Measurements from ENCODE around the gene NAXD.

DNA sequence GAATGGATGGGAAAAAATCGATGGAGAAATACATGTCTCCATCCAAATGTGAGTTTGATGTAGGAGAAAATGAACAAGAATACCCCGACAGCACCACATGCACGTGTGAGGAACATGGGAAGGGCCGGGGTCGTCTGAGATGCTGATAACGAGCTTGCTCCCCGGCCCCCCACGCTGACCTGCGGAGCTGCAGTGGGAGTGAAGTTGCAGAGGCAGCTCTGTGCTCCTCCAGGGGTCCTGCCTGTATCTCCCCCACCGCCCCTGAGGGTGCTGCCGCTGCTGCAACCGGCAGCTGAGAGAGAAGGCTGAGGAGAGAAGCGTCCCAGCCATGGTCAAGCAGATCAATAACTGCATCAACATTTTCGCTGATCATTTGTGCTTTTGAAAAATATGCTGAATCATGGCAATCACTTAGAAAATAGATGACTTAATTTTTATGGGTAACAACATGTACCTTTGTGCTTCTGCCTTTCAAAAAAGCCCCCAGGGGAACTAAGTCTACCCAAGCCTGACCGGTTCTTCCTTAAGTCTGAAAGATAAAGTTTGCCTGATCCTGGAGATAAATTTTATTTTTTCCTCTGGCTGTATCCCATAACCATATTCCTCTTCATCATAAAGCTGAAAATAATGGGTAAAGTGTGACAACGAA is 18.2 kb upstream of the NAXD start:
- TF ChIP-seq, protein P1, sequence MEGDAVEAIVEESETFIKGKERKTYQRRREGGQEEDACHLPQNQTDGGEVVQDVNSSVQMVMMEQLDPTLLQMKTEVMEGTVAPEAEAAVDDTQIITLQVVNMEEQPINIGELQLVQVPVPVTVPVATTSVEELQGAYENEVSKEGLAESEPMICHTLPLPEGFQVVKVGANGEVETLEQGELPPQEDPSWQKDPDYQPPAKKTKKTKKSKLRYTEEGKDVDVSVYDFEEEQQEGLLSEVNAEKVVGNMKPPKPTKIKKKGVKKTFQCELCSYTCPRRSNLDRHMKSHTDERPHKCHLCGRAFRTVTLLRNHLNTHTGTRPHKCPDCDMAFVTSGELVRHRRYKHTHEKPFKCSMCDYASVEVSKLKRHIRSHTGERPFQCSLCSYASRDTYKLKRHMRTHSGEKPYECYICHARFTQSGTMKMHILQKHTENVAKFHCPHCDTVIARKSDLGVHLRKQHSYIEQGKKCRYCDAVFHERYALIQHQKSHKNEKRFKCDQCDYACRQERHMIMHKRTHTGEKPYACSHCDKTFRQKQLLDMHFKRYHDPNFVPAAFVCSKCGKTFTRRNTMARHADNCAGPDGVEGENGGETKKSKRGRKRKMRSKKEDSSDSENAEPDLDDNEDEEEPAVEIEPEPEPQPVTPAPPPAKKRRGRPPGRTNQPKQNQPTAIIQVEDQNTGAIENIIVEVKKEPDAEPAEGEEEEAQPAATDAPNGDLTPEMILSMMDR (IDR thresholded peaks at IDR 0.05; ENCODE audit: insufficient read depth, low read length), result no peak
- TF ChIP-seq POLR2AphosphoS5 (IDR thresholded peaks at IDR 0.05; ENCODE audit: low read depth) (no peak), GABPA (IDR thresholded peaks at IDR 0.05; ENCODE audit: low read depth) (no peak)
- TF ChIP-seq, protein P2, sequence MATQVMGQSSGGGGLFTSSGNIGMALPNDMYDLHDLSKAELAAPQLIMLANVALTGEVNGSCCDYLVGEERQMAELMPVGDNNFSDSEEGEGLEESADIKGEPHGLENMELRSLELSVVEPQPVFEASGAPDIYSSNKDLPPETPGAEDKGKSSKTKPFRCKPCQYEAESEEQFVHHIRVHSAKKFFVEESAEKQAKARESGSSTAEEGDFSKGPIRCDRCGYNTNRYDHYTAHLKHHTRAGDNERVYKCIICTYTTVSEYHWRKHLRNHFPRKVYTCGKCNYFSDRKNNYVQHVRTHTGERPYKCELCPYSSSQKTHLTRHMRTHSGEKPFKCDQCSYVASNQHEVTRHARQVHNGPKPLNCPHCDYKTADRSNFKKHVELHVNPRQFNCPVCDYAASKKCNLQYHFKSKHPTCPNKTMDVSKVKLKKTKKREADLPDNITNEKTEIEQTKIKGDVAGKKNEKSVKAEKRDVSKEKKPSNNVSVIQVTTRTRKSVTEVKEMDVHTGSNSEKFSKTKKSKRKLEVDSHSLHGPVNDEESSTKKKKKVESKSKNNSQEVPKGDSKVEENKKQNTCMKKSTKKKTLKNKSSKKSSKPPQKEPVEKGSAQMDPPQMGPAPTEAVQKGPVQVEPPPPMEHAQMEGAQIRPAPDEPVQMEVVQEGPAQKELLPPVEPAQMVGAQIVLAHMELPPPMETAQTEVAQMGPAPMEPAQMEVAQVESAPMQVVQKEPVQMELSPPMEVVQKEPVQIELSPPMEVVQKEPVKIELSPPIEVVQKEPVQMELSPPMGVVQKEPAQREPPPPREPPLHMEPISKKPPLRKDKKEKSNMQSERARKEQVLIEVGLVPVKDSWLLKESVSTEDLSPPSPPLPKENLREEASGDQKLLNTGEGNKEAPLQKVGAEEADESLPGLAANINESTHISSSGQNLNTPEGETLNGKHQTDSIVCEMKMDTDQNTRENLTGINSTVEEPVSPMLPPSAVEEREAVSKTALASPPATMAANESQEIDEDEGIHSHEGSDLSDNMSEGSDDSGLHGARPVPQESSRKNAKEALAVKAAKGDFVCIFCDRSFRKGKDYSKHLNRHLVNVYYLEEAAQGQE (IDR thresholded peaks at IDR 0.05; ENCODE audit: insufficient replicate concordance, low read depth), result no peak
